IMR-90 (cell line): ENCODE data around the gene DTHD1. TPM values are rescaled to one million over a fixed set of nuclear protein-coding genes. Genes with fewer than 3 reads are reported as not detected.

Source experiments
- ATAC-seq: fragments of 200-7000 bp; cut with Tn5 transposase; 2 replicates; pipeline ENCODE4 v1.9.1; 2020; ENCODE audit warnings: low read depth, mild to moderate bottlenecking, moderate library complexity
- BruUV-seq: library from RNA; stranded (reverse); fragments of 400-500 nt; replicated peaks from 2 replicates; lab custom pipeline; 2021; lab: Mats Ljungman, UMichigan
- CTCF ChIA-PET: fragments of 300-600 bp; formaldehyde crosslinking; extraction: SDS; loops from one replicate; lab custom pipeline; 2021; ENCODE audit warnings: antibody characterized with exemption; lab: Yijun Ruan, JAX
- POLR2A ChIA-PET: fragments of 300-600 bp; sonication (Branson Sonifier 250); formaldehyde crosslinking; loops from one replicate; lab custom pipeline; 2022; ENCODE audit warnings: antibody characterized with exemption; ENCODE audit not compliant: unreplicated experiment; lab: Charles Lee
- DNase-seq: peaks from one replicate; pipeline ENCODE4 v3.0.0; 2013
- H2AFZ ChIP-seq: replicated peaks from 2 replicates; pipeline ENCODE3; 2013; ENCODE audit warnings: low read length, mild to moderate bottlenecking; ENCODE audit not compliant: poor library complexity
- H2AK5ac ChIP-seq: 2 replicates; pipeline ENCODE4 v1.6.1; 2013; ENCODE audit warnings: low read depth, low read length, inconsistent platforms
- H2AK9ac ChIP-seq: replicated peaks from 2 replicates; pipeline ENCODE3; 2013; ENCODE audit warnings: mild to moderate bottlenecking, low read depth, low read length, moderate library complexity; ENCODE audit not compliant: poor library complexity
- H2BK120ac ChIP-seq: 2 replicates; pipeline ENCODE4 v1.6.1; 2013; ENCODE audit warnings: low read depth, low read length, inconsistent platforms
- H2BK15ac ChIP-seq: 3 replicates; pipeline ENCODE4 v1.6.1; 2013; ENCODE audit warnings: low read depth, low read length, inconsistent platforms
- H2BK20ac ChIP-seq: 2 replicates; pipeline ENCODE4 v1.6.1; 2013; ENCODE audit warnings: low read depth, mild to moderate bottlenecking, inconsistent platforms, low read length, moderate library complexity
- H2BK5ac ChIP-seq: 2 replicates; pipeline ENCODE4 v1.6.1; 2013; ENCODE audit warnings: mild to moderate bottlenecking, low read depth, low read length, inconsistent platforms; ENCODE audit not compliant: poor library complexity, severe bottlenecking
- H3K14ac ChIP-seq: replicated peaks from 2 replicates; pipeline ENCODE4 v1.6.1; 2013; ENCODE audit warnings: low read depth, low read length, inconsistent platforms
- H3K18ac ChIP-seq: 2 replicates; pipeline ENCODE4 v1.6.1; 2013; ENCODE audit warnings: low read depth, low read length, control low read depth
- H3K23ac ChIP-seq: 2 replicates; pipeline ENCODE4 v1.6.1; 2013; ENCODE audit warnings: low read depth, low read length, inconsistent platforms
- H3K27ac ChIP-seq: 2 replicates; pipeline ENCODE4 v1.5.1; 2013; ENCODE audit warnings: mild to moderate bottlenecking, control low read depth, low read length; ENCODE audit not compliant: insufficient read depth
- H3K27me3 ChIP-seq: 2 replicates; pipeline ENCODE4 v1.6.1; 2013; ENCODE audit warnings: low read length; ENCODE audit not compliant: control insufficient read depth, insufficient read depth
- H3K36me3 ChIP-seq: 2 replicates; pipeline ENCODE4 v1.6.1; 2013; ENCODE audit warnings: low read length, mixed read lengths; ENCODE audit not compliant: control insufficient read depth, insufficient read depth
- H3K4ac ChIP-seq: 2 replicates; pipeline ENCODE4 v1.6.1; 2013; ENCODE audit warnings: low read depth, low read length, inconsistent platforms
- H3K4me1 ChIP-seq: 2 replicates; pipeline ENCODE4 v1.6.1; 2013; ENCODE audit warnings: low read length, mixed read lengths; ENCODE audit not compliant: control insufficient read depth, insufficient read depth
- H3K4me2 ChIP-seq: 2 replicates; pipeline ENCODE4 v1.6.1; 2013; ENCODE audit warnings: low read depth, mild to moderate bottlenecking, control low read depth, low read length, moderate library complexity
- H3K4me3 ChIP-seq: 2 replicates; pipeline ENCODE4 v1.5.1; 2013; ENCODE audit warnings: low read depth, mild to moderate bottlenecking, control low read depth, low read length, moderate library complexity; ENCODE audit not compliant: insufficient read depth
- H3K56ac ChIP-seq: 2 replicates; pipeline ENCODE4 v1.6.1; 2013; ENCODE audit warnings: low read length, inconsistent platforms; ENCODE audit not compliant: insufficient read depth; ENCODE audit errors: extremely low read depth
- H3K79me1 ChIP-seq, 2 experiments: 2 replicates each; pipeline ENCODE4 v1.6.1; 2013; ENCODE audit warnings: low read length in 2 of 2, inconsistent platforms in 1 of 2, low read depth in 1 of 2
- H3K9ac ChIP-seq: 2 replicates; pipeline ENCODE4 v1.6.1; 2013; ENCODE audit warnings: low read depth, low read length, control low read depth
- H3K9me1 ChIP-seq: 2 replicates; pipeline ENCODE4 v1.6.1; 2013; ENCODE audit warnings: low read length, inconsistent platforms; ENCODE audit not compliant: insufficient read depth
- H3K9me3 ChIP-seq: 2 replicates; pipeline ENCODE4 v1.6.1; 2013; ENCODE audit warnings: low read length; ENCODE audit not compliant: control insufficient read depth, insufficient read depth
- H4K20me1 ChIP-seq: 2 replicates; pipeline ENCODE4 v1.6.1; 2013; ENCODE audit warnings: low read length, inconsistent platforms; ENCODE audit not compliant: insufficient read depth
- H4K5ac ChIP-seq: 2 replicates; pipeline ENCODE4 v1.6.1; 2013; ENCODE audit warnings: mild to moderate bottlenecking, low read depth, low read length, control low read depth
- H4K8ac ChIP-seq, 2 experiments: 2 replicates each; pipeline ENCODE4 v1.6.1; 2013; ENCODE audit warnings: low read depth in 2 of 2, low read length in 2 of 2, control low read depth in 1 of 2, inconsistent platforms in 1 of 2
- H4K91ac ChIP-seq: 2 replicates; pipeline ENCODE4 v1.6.1; 2013; ENCODE audit warnings: low read depth, low read length, inconsistent platforms; ENCODE audit not compliant: insufficient read depth
- BHLHE40 ChIP-seq: fragments of 150-350 bp; IDR thresholded peaks from 2 replicates; pipeline ENCODE4 v1.6.1; 2016; ENCODE audit warnings: mild to moderate bottlenecking, low read depth, low read length
- CHD1 ChIP-seq: IDR thresholded peaks from 2 replicates; pipeline ENCODE4 v1.6.1; 2012; ENCODE audit warnings: low read depth, low read length, improper control_type of control experiment
- CTCF ChIP-seq: conservative IDR thresholded peaks from 2 replicates; pipeline ENCODE4 v1.5.1; 2012; ENCODE audit warnings: mild to moderate bottlenecking, low read depth, low read length, improper control_type of control experiment
- ELK1 ChIP-seq: fragments of 150-350 bp; IDR thresholded peaks from 2 replicates; pipeline ENCODE4 v1.6.1; 2016; ENCODE audit warnings: low read depth, mild to moderate bottlenecking, low read length, moderate library complexity, borderline replicate concordance
- MAFK ChIP-seq: IDR thresholded peaks from 2 replicates; pipeline ENCODE4 v1.6.1; 2012; ENCODE audit warnings: low read depth, low read length, improper control_type of control experiment
- MAZ ChIP-seq: IDR thresholded peaks from 2 replicates; pipeline ENCODE4 v1.6.1; 2012; ENCODE audit warnings: low read depth, mild to moderate bottlenecking, low read length, improper control_type of control experiment, moderate library complexity, borderline replicate concordance
- MXI1 ChIP-seq: IDR thresholded peaks from 2 replicates; pipeline ENCODE4 v1.6.1; 2012; ENCODE audit warnings: low read depth, mild to moderate bottlenecking, low read length, moderate library complexity, borderline replicate concordance
- NFE2L2 ChIP-seq: fragments of 150-350 bp; IDR thresholded peaks from 2 replicates; pipeline ENCODE4 v1.6.1; 2016; ENCODE audit warnings: low read depth, mild to moderate bottlenecking, low read length
- RAD21 ChIP-seq: IDR thresholded peaks from 2 replicates; pipeline ENCODE4 v1.6.1; 2012; ENCODE audit warnings: low read length, improper control_type of control experiment
- RCOR1 ChIP-seq: IDR thresholded peaks from 2 replicates; pipeline ENCODE4 v1.6.1; 2012; ENCODE audit warnings: mild to moderate bottlenecking, low read length, improper control_type of control experiment; ENCODE audit not compliant: insufficient replicate concordance
- WGBS, 2 experiments: methylation state at CpG; one replicate each; pipeline versions ENCODE4 v1.1.5 to v1.1.7; 2013; ENCODE audit warnings: missing lambda C conversion rate in 2 of 2; ENCODE audit not compliant: insufficient read length in 1 of 2; ENCODE audit errors: extremely low coverage in 2 of 2; 5-methylcytosine and 5-hydroxymethylcytosine counted together
- dilution Hi-C: fragments of 300-500 bp; cut with HindIII; formaldehyde crosslinking; loops from one replicate; pipeline ENCODE4 v1.14.3; 2018; ENCODE audit warnings: low sequenced_read_pairs; ENCODE audit not compliant: unreplicated experiment
- in situ Hi-C: fragments of 300-500 bp; cut with MboI; formaldehyde crosslinking; loops from 3 replicates; pipeline ENCODE4 v1.14.3; 2019; ENCODE audit warnings: low sequenced_read_pairs, inconsistent platforms, mixed read lengths
- intact Hi-C: fragments of 100-400 bp; cut with micrococcal nuclease; formaldehyde crosslinking; loops from 2 replicates; pipeline ENCODE4 v1.10.0; 2022
- polyA plus RNA-seq, 3 experiments: library from polyadenylated mRNA; depleted of rRNA; stranded (reverse); fragments of >200 nt; gene quantifications; 2 replicates each; pipeline ENCODE4 v1.2.3, GENCODE V29; 2012; ENCODE audit warnings: low replicate concordance in 1 of 3
- total RNA-seq: library from RNA; depleted of rRNA; stranded (reverse); fragments of >200 nt; gene quantifications from 2 replicates; pipeline ENCODE4 v1.2.3, GENCODE V29; 2012
- TF ChIP-seq, protein P1 (sequence below): fragments of 150-350 bp; IDR thresholded peaks from 2 replicates; pipeline ENCODE4 v1.6.1; 2017; ENCODE audit warnings: mild to moderate bottlenecking, antibody characterized with exemption, low read length, low read depth

DTHD1 gene
- total and polyA plus RNA-seq, 2 of the 4 experiments (the other 2 are of a cell fraction), result not detected

DNA sequence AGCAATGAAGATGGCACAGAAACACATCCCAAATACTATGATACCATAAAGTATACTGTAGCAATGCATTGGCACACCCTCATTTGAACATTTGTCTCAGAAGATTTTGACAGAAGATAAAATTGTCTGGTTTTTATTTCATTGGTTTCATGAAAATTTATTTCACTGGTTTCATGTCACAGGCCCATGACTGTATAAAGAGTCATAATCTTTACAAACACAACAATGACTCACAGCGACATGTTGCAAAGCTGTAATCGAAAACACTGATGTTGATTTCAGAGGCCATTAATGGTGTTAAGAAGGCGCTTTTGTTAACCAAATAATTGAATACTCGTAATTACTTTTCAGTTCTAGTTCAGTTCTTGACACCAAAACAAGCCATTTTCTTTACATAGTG, 8.1 kb upstream of the DTHD1 start:
- Histone ChIP-seq H3K9me3 (no peaks in the 10 kb centered on the region), H4K91ac (no peak overlapping the region), H3K4me2 (no peak overlapping the region), H3K4me3 (no peak overlapping the region), H2BK15ac (no peak overlapping the region), H2AK5ac (no peak overlapping the region), H3K27ac (no peak overlapping the region), H3K23ac (no peak overlapping the region), H2BK120ac (no peak overlapping the region), H4K5ac (no peak overlapping the region), H2AFZ (no peak overlapping the region), H3K9me1 (no peaks in the 10 kb centered on the region), H3K9ac (no peak overlapping the region), H4K8ac (no peak overlapping the region), H2BK5ac (no peak overlapping the region), H2BK20ac (no peak overlapping the region), H3K18ac (no peak overlapping the region), H3K27me3 (no peaks in the 10 kb centered on the region), H3K4ac (no peak overlapping the region), H4K20me1 (no peaks in the 10 kb centered on the region), H3K56ac (no peak overlapping the region), H3K14ac (no peak overlapping the region), H3K36me3 (no peaks in the 10 kb centered on the region), H3K4me1 (no peaks in the 10 kb centered on the region), H2AK9ac (no peak overlapping the region), H3K79me1 (no peaks in the 10 kb centered on the region)
- ChIA-PET CTCF (no interaction called here), POLR2A (no interaction called here)
- no peak for DNase-seq
- WGBS, 2 experiments, result no CpG with 5 or more reads among the region's 4 CpGs
- TF ChIP-seq BHLHE40, result no peak
- no peak for TF ChIP-seq MAFK
- TF ChIP-seq RCOR1, result no peak
- TF ChIP-seq MXI1, result no peak
- TF ChIP-seq RAD21, result no peak
- TF ChIP-seq CTCF, result no peak
- no peak for TF ChIP-seq CHD1
- TF ChIP-seq ELK1, result no peak
- TF ChIP-seq, protein P1, sequence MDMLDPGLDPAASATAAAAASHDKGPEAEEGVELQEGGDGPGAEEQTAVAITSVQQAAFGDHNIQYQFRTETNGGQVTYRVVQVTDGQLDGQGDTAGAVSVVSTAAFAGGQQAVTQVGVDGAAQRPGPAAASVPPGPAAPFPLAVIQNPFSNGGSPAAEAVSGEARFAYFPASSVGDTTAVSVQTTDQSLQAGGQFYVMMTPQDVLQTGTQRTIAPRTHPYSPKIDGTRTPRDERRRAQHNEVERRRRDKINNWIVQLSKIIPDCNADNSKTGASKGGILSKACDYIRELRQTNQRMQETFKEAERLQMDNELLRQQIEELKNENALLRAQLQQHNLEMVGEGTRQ, result no peak
- no peak for TF ChIP-seq NFE2L2
- TF ChIP-seq MAZ, result no peak
- no TSS peak for BruUV-seq
- intact Hi-C loops (no loop called here), in situ Hi-C loops (no loop called here), dilution Hi-C loops (no loop called here)
- no peak for ATAC-seq
